ENCODE data around the gene ARMS2.

Gene ARMS2, protein sequence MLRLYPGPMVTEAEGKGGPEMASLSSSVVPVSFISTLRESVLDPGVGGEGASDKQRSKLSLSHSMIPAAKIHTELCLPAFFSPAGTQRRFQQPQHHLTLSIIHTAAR
- total RNA-seq, result 0 reads per million in 2 donors

DNA sequence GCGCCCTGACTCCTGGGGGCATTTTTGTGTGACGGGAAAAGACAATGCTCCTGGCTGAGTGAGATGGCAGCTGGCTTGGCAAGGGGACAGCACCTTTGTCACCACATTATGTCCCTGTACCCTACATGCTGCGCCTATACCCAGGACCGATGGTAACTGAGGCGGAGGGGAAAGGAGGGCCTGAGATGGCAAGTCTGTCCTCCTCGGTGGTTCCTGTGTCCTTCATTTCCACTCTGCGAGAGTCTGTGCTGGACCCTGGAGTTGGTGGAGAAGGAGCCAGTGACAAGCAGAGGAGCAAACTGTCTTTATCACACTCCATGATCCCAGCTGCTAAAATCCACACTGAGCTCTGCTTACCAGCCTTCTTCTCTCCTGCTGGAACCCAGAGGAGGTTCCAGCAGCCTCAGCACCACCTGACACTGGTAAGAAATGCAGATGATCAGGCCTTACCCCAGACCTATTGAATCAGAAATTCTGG is at the start of gene ARMS2:
Gene ARMS2, plus strand, starts transcription at position 51 of the 478 bp plus-strand sequence. Its CDS starts 75 bp downstream, at position 126.
- no peak for DNase-seq

DNA sequence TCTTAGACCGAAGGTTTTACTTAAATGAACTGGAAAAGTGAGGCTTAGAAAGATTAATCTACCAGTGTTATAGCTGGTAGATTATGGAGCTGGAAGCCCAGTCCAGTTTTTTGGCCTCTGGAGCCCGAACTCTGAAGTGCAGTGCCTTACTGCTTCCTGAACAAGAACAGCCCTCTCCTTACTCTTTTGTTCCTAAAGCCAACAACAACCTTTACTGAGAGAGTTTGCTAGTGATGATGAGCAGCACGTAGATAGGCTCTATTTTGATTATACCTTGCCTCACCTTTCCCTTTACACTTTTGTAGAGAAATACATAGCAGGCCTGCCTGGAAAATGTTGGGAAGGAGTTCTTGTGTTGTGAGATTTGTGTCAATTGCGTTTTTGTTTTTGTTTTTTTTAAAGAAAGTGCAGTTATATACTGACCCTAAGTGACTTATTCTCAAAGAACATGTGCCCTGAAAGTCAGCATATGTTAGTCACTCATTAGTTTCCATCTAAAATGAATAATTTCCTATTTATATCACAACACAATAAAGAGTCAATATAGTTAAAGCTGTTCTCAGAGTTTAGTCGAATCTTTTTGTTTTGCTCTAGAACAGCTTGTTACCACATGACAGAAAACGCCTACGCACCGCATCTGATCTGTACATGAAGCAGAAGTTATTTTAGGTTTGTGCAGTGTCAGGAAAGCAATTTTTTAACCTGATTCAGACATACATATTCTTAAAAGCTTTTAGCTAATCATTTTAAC is 46.9 kb upstream of the ARMS2 start:
- no peak for DNase-seq

DNA sequence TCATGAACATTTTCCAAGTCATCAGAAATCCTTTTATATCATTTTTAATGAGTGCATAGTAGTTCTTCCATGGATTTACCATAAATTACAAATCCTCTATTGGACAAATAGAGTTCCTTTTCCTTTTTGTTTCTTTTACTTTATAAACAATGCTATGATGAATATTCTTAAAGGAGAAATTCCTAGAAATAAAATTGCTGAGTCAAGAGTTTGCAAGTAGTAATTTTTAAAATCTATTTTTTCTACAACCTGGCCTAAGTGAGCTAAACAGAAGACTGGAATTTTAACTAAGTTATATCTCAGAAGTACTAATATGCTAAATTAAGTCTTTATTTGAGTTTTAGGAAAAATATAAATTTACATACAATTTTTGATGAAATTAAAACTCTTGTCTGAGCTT is 41.1 kb upstream of the ARMS2 start:
- DNase-seq, result no peak

DNA sequence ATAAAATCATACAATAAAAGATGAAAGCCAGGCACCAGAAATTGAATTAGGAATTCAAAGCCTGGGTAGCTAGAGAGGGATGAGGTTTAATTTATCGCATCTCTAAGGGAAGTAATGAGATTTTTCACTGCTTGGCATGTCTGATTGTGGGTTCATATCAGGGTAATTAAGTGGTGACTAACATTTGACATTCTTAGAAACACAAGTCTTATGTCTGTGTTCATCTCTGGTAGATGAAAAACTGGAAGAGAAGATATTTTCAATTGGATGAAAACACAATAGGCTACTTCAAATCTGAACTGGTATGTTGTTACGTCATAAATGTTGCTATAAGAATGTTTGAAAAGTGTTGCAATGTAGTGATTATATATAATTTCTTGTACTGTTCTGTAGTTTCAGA is 36.8 kb upstream of the ARMS2 start:
- DNase-seq, result no peak

DNA sequence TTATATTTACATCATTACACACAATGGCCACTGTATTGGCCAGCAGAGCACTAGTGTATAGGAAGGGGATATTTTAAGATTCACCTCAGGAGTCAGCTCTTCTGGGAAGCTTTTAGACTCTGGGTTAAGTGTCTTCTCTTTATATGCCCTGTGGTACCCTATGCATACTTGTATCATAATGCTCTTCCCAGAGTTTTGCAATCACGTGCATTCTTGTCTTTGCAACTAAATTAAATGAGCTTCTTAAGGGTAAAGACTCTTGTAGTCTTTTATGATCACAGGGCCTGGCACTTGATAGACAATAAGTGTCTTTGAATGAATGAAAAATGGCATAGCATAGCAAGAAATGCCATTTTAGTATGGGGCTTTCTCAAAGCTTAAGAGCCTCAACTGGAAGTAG is 35.4 kb upstream of the ARMS2 start:
- no peak for DNase-seq

DNA sequence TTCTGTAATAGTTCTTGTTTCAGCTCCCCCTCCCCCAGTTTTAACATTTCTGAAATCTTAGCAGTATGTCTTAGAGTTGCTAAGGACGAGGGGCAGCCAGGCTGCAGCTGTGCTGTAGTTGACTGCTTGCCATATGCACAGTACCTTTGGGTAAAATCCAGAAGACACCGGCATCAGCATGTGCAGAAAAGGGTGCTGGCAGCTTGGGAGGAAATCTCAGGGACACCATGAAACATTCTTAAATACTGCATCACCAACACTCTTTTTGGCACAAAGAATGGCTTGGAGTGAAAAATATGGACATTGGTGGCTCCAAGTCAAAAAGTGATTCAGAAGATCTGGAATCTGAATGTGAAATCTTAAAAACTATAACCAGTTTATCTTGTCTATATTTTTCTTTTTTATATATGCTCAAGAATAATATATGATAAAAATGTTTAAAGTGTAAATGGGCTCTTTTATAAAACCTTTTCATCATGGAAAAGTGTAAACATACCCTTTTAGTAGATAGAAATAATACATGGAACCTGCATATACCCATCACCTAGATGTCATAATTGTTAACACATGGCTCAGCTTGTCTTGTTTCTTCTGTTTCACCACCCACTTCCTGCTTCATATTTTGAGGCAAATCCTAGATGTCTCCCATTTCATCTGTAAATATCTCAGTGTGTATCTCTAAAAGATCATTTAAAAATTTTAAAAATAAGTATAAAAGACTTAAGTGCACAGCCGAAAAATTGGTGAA is 34.4 kb upstream of the ARMS2 start:
- no peak for DNase-seq

DNA sequence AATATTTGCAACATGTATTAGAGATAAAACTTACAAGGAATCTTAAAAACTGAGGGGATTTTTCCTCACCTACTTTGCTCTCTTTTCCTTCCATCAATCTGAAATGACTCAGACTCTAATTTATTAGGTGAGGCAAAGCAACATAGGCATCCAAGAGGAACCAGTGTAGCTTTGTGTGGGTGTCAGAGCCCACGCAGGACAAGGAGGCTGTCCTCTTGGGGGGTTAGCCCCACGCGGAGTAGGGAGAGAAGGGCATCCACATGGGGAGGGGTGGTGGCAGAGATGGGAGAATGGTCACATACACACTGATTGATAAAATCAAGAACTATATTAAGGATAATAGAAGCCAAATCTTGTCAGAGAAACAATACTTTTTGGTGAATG is 33.8 kb upstream of the ARMS2 start:
- DNase-seq, result no peak

DNA sequence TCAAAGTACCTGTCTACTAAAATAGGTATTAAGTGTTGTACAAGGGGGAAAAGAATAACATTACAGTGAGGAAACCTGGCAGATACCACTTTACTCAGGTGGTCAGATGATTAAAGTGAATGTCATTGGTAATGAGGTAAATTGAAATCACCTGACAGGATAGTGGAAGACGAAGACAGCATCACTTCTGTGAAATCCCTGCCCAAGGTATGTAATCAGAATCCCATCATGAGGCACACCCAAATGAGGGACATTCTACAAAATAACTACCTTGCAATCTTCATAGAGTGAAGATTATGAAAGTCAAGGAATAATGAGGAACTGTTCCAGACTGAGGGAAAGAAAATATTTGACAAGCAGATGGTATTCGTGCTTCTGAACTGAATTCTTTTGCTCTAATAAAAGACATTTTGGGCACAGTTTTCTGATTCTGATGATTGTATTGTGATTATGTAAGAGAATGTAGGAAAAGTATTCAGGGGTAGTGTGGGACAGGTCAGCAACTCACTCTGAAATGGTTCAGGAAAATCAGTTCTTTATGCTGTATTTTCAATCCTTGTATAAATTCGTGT is 33.3 kb upstream of the ARMS2 start:
- DNase-seq, result no peak

DNA sequence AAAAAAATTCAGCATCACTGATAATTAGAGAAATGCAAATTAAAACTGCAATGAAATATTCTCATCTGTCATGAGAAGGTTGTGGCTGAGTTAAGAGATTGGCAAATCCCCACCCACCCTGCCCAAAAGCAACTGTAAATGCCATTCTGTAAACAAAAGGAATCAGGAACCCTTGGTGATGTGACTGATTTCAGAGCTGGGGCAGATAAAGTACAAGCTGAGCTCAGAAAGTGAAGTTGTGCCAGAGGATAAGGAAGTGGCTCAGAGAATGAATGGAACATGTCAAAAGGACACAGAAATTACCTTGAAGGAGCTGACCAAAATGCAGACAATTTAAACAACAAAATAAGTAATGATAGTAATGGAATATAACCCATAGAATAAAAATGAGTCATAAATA is 32.7 kb upstream of the ARMS2 start:
- no peak for DNase-seq

DNA sequence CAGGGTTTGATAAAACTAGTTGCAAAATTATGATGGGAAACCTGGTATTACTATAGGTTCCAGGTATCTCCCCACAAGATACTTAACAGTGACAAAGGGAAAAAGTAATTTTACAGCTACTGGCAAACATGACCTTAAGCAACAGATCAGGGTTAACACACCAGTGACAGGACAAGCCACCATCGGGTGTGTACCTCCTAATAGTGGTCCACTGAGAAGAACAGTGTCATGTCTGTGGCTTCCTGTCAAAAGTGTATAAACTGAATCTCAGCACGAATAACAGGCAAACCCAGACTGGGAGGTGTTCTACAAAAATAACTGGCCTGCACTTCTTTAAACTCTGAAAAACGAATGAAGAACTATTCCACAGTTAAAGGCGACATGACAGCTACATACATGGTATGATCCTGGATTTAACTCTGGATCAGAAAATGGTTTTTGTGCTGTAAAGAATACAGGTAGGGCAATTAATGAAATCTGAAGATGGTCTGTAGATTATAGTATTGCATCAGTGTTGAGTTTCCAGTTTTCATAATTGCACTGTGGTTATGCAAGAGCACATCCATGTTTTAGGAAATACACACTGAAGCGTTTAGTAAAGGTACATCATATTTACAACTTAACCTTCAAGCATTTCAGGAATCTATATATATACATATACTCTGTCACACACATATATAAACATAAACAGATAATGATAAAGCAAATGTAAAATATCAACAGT is 32.0 kb upstream of the ARMS2 start:
- DNase-seq, result no peak

DNA sequence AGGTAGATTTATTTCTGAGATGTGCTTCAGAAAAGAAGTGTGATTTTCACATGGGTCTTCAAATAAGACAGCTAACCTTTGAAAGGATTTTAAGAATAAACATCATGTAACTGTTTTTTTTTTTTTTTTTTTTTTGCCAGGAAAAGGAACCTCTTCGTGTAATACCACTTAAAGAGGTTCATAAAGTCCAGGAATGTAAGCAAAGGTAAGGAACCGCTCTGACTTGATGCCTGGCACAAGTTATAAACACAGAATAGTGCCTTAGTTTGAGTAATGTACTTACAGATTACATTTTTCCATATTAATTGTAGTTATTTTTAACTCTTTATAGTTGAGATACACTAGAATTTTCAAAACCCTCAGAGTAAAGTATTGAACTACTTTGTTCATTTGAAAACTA is 30.4 kb upstream of the ARMS2 start:
- DNase-seq, result no peak

DNA sequence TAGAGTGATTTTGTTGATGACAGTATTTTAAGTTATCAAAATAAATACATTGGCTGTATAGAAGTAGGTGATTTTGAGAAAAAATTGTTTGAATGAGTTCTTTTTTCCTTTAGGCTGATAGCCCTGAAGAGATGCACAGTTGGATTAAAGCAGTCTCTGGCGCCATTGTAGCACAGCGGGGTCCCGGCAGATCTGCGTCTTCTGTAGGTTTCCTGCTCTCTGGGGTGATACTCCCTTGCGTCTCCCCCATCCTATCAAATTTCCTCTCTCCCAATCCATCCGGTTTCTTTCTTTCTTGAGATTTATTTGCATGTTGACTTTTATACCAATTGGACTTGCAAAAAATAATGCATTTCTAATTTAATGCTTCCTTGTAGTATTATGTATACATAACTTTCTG is 27.6 kb upstream of the ARMS2 start:
- no peak for DNase-seq

DNA sequence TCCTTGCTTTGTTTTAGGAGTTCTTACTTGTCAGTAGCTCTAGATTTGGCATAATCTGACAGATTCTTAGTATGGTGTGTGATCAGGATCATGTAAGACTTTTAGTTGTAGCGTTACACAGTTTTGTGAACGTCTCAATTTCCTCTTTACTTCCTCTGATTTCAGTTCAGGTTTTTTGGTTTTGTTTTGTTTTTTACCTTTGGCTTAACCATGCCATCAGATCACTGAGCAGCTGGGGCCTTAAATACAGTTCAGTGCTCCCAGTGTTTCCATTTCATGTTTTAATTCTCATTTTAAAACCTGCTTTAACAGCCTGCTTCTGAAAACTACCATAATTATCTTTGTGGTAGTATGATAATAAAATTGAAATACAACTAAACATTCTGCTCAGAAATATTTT is 27.2 kb upstream of the ARMS2 start:
- DNase-seq, result no peak

DNA sequence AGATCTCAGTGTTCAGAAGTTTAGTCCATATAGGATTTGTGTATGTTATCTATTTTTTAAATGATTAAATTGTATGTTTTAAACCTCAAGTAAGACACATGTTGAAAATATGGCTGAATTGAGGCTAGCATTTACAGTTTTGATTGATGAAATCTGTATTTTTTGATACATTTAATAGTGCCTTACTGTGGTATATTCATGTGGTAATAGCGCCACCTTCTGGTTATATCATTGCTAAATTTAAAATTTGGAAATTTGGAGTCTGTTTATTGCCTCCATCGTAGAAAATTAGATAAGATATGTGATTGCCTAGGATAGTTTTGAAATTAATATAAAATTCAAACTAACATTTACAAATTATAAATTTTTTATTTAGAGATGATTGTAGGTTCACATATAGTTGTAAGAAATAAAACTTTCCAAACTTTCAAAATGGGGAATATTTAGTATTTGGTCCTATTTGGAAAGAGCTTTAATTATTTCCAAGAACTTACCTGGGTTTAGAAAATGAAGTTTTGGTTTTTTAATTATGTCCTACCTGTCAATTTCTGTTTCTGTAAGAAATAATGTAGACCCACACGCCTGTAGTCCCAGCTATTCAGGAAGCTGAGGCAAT is 19.1 kb upstream of the ARMS2 start:
- DNase-seq, result no peak

DNA sequence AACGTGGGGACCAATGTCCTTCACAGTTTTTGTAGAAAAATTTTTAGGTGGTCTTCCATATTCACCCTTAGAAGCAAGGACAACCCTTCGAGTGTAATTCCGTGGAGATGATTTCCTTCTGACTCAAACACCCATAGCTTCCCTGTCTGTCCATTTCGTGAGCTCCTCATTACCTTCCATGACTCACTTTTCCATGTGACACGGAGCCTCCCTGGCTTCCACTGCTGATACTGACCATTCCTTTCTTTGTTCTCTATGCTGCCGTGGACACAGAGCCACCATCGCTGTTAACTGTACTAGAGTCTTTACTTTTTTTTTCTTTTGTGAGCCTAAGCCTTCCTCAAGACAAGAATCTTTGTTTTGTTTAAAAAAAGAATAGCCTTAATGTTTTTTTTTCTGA is 12.5 kb upstream of the ARMS2 start:
- no peak for DNase-seq

DNA sequence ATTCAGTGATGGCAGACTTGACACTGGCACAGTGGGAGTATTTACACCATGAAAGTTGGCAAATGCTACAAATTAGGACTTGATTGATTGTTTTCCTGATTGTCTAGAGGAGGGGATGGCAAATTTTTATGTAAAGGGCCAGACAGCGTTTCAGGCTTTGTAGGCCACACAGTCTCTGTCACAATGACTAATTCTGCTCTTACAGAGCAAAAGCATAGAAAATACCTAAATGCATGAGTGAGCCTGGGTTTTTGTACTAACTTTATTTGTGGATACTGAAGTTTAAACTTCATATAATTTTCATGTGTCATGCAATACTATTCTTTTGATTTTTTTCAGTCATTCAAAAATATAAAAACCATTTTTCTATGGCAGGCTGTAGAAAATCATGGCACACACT is 9.0 kb upstream of the ARMS2 start:
- DNase-seq, result no peak

DNA sequence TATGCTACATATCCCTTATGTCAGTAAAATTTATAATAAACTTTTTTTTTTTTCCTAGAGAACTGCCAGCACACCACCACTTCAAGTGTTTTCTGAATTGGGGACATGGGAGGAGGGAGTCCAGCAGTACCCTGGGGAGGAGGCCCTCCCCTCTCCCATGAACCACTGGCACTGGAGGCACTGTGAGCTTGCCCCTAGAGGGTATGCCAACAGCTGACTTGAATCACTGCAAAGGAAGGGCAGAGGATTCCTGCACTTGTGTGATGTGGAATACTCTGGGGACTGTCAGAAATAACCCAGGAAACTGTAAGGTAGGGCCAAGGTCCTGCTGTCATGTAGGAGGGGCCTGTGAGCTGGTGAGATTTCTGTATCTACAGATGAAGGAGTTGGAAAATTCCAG is 8.5 kb upstream of the ARMS2 start:
- DNase-seq, result no peak

DNA sequence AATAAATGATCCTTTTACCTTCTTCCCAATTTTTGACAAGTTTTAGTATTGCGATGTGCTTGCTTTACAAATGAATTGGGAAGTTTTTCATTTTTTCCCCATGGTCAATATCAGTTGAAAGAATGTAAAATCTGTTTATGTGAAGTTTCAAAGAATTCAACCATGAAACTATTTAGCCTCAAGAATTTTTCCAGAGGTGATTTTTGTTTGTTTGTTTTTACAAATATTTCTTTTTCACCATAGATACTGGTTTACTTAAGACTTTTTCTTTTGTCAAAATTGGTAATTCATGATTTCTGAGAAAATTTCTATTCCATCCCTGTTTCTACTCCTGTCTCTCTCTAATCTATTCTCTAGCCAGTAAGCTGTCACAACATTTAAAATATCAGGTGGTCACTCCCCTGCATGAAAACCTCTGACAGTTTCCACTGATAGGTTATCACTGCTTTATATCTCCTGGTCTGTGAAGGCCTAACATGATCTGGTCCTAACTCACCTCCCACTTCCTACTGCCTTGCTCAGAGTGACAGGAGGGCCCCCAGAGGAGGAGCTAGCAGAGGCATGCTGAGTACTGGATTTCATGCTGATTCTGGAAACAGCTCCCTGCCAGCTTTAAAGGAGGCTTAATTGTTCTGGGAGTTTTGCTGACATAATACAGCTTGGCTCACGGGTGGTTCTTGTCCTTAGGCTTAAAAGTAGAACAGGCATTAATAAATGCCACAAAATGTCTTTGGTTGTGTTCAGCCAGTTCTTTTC is 7.6 kb upstream of the ARMS2 start:
- no peak for DNase-seq

DNA sequence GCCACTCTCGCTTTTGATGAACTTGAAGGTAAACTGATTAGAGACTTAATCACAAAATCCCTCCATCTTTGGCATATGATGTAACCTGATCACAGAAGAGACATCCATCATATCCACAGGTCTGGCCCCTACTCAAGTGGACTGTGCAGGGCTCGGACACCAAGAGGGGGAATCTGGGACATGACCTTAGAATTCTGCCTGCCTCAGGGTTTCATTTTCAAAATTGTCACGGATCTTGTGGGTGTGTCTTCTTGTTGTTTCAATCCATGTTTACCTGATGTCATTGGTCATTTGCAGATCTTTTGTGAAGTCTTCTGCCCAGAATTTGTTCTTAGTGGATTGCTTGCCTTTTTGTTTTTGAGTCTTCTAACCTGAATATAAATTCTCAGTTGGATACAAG is 5.9 kb upstream of the ARMS2 start:
- no peak for DNase-seq

DNA sequence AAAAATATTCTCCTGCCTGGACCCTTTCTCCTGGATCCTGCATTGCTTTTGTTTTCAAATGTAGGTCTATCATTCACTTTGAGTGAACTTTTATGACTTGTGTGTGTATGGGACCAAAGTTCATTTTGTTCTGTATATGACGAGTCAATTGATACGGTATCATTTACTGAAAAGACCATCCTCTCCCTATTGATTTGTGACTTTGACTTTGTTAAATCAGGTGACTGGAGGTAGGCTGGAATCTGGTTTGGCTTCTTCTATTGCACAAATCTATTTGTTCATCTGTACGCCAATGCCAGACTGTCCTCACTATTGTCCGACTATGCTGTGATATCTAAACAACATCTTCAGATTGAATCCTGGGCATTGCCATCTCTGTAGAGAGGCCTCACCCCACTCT is 5.3 kb upstream of the ARMS2 start:
- no peak for DNase-seq

DNA sequence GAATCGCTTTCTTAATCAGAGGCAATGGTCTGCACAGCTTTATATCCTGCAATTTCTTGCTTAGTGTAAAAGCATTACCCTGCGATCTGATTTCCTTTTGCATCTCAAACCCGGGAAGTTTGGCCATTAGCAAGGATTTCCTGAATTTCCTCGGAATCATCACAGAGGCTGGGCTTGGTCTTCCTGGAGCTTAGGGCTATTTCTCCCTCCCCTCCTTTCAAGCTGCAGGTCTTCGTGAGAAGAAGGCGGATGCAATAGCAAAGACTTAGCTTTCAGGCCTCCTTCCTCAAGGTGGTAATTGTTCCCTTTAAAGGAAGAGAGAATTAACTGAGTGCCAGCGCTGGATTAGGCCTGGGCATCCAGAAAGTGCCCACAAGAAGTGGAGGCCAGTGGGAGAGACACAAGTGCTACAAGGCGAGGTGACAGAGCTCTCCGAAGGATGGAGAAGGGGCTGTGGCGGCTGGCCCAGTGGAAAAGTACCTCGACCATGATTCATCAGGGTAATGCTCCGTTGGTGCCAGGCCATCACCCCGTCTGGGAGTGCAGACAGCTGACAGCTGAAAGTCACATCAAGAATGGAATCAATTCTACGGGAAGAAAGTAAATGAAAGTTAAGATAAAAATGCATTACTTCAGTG is 4.0 kb upstream of the ARMS2 start:
- DNase-seq, result no peak

Measured in activated gamma-delta T cell (primary cell).